Activated CD4-positive, alpha-beta memory T cell treated with anti-CD3 and anti-CD28 coated beads for 36 hours (primary cell): Measurements from ENCODE around the gene ABTB1. TPM values are rescaled to one million over a fixed set of nuclear protein-coding genes. Genes with fewer than 3 reads are reported as not detected.

Source experiments
- CTCF ChIA-PET: fragments of 350-600 bp; sonication (Branson Sonifier 250); formaldehyde crosslinking; loops from one replicate; lab custom pipeline; 2021; ENCODE audit warnings: antibody characterized with exemption, inconsistent platforms; lab: Charles Lee
- POLR2A ChIA-PET: fragments of 350-600 bp; sonication (Branson Sonifier 250); formaldehyde crosslinking; loops from one replicate; lab custom pipeline; 2021; ENCODE audit warnings: antibody characterized with exemption; lab: Charles Lee
- DNase-seq: peaks from one replicate; pipeline ENCODE4 v3.0.0-alpha.2; 2020
- H3K27ac Mint-ChIP-seq: one replicate; pipeline ENCODE4 v1.8.0; 2021; ENCODE audit warnings: mixed read lengths
- H3K27me3 Mint-ChIP-seq: one replicate; pipeline ENCODE4 v1.8.0; 2021; ENCODE audit warnings: mixed read lengths
- H3K36me3 Mint-ChIP-seq: one replicate; pipeline ENCODE4 v1.8.0; 2021; ENCODE audit warnings: mixed read lengths
- H3K4me1 Mint-ChIP-seq: one replicate; pipeline ENCODE4 v1.8.0; 2021; ENCODE audit warnings: low read depth, mixed read lengths
- H3K4me3 Mint-ChIP-seq: one replicate; pipeline ENCODE4 v1.8.0; 2021; ENCODE audit warnings: mild to moderate bottlenecking, mixed read lengths
- H3K9me3 Mint-ChIP-seq: one replicate; pipeline ENCODE4 v1.8.0; 2021; ENCODE audit warnings: mixed read lengths
- intact Hi-C: fragments of 100-400 bp; cut with micrococcal nuclease; formaldehyde crosslinking; loops from one replicate; pipeline ENCODE4 v1.15.1; 2023
- total RNA-seq, 2 experiments: library from RNA; stranded (reverse); gene quantifications; one replicate each; pipeline ENCODE4 v1.2.3, GENCODE V29; 2021

The ABTB1 gene
- total RNA-seq, 2 experiments from 2014 or later: 14.8 TPM

DNA sequence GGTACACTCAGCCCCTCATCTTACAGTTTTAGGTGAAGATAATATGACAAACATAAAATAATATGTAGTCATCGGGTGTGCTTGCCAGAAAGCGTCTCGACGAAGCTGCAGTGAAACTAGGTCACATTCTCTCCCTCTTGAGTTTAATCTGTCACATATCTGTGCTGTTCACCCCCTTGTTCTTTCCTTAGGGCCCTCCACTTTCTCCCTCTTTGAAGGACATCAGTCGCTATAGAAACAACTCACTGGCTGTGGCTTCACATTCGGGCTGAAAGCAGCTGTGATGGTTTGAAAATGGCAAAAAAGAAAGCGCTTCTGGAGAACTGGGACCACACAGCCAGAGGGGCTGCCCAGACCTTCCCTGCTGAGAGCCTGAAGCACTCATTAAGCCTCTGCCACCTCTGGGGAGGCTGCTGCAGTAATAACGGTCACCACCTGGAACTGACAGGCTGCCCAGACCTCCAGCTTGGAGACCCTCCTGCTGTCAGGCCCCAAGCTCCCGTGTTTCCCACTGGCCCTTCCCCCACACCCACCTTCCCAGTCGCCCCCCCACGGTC, 50.3 kb downstream of the ABTB1 start:
- Mint-ChIP-seq H3K27ac (no peak overlapping the region), H3K4me3 (no peak overlapping the region), H3K9me3 (no peaks in the 10 kb centered on the region), H3K4me1 (no peaks in the 10 kb centered on the region), H3K36me3 (no peaks in the 10 kb centered on the region), H3K27me3 (peaks cover 7% of the 10 kb centered on the region)
- ChIA-PET POLR2A (no interaction called here), CTCF (no interaction called here)
- intact Hi-C loops: no loop called here
- DNase-seq: no peak

DNA sequence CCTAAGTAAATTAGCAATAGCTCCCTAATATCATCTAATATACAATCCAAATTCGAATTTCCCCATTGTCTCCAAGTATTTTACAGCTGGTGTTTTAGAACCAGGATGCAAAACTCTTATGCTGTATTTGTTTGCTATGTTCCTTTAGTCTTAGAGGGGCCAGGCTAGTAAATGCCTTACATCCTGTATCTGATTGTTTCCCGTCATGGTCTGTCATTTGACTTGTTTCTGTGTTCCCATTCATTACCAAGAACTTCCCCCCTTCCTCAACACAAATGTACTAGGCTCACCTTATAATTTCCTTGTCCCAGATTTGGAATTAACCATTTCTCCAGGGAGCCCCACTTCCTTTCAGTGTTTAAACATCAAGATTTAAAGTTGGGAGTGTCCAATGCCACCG, 54.1 kb downstream of the ABTB1 start:
- H3K36me3 Mint-ChIP-seq: no peaks in the 10 kb centered on the region
- H3K4me1 Mint-ChIP-seq: no peaks in the 10 kb centered on the region
- no peaks in the 10 kb centered on the region for H3K9me3 Mint-ChIP-seq
- intact Hi-C loops: no loop called here
- ChIA-PET CTCF (interaction anchor here (0.7 kb wide), 1 partner anchor 29 kb away, joined by 4 read pairs; no protein-coding TSS in a partner anchor), POLR2A (no interaction called here)
- no peak overlapping the region for H3K27ac Mint-ChIP-seq
- H3K4me3 Mint-ChIP-seq: no peak overlapping the region
- no peak for DNase-seq
- H3K27me3 Mint-ChIP-seq: peaks cover 7% of the 10 kb centered on the region

- DNase-seq: no peak
- H3K27me3 Mint-ChIP-seq: peaks cover 15% of the 10 kb centered on the region
- no peak overlapping the region for H3K27ac Mint-ChIP-seq
- ChIA-PET POLR2A (no interaction called here), CTCF (no interaction called here)
- no peak overlapping the region for H3K4me3 Mint-ChIP-seq
- H3K9me3 Mint-ChIP-seq: no peaks in the 10 kb centered on the region
- no peaks in the 10 kb centered on the region for H3K4me1 Mint-ChIP-seq
- no peaks in the 10 kb centered on the region for H3K36me3 Mint-ChIP-seq
- intact Hi-C loops: no loop called here
Observed at GRCh38 chr3:127728417-127729015, 55.8 kb downstream of the ABTB1 start.

- Mint-ChIP-seq H3K36me3 (no peaks in the 10 kb centered on the region), H3K4me1 (no peaks in the 10 kb centered on the region), H3K9me3 (no peaks in the 10 kb centered on the region), H3K27ac (no peak overlapping the region), H3K4me3 (no peak overlapping the region), H3K27me3 (peaks cover 17% of the 10 kb centered on the region)
- ChIA-PET CTCF (no interaction called here), POLR2A (no interaction called here)
- DNase-seq: no peak
- intact Hi-C loops: no loop called here
Observed at GRCh38 chr3:127729556-127730056, 56.9 kb downstream of the ABTB1 start.

- Mint-ChIP-seq H3K4me3 (no peak overlapping the region), H3K27ac (no peak overlapping the region), H3K36me3 (no peaks in the 10 kb centered on the region), H3K9me3 (no peaks in the 10 kb centered on the region), H3K27me3 (peaks cover 13% of the 10 kb centered on the region), H3K4me1 (no peaks in the 10 kb centered on the region)
- intact Hi-C loops: no loop called here
- ChIA-PET CTCF (no interaction called here), POLR2A (no interaction called here)
- DNase-seq: no peak
Observed at GRCh38 chr3:127730171-127730570, 57.4 kb downstream of the ABTB1 start.

Other genes starting within 250 kb of the ABTB1 start
- gene TPRA1, start 82.2 kb upstream of the ABTB1 start, total RNA-seq: 10 to 100 TPM; 18.7 to 20.9 TPM
- gene MCM2, start 74.5 kb upstream of the ABTB1 start, total RNA-seq: 100 to 1,000 TPM; 216 to 218 TPM
- gene PODXL2, start 43.8 kb upstream of the ABTB1 start, total RNA-seq: 1 to 10 TPM; 1.2 to 1.3 TPM
- gene MGLL, start 149.6 kb downstream of the ABTB1 start, total RNA-seq: under 1 TPM; 0.31 to 0.41 TPM
- not detected for gene KBTBD12, start 242.3 kb downstream of the ABTB1 start, total RNA-seq